ENCODE data around the gene OR10C1.
"Not testable (repeated sequence)": the region's sequence is repeated elsewhere in the genome, so short reads cannot be mapped to it uniquely, and the experiment has no call there.

The OR10C1 gene, protein sequence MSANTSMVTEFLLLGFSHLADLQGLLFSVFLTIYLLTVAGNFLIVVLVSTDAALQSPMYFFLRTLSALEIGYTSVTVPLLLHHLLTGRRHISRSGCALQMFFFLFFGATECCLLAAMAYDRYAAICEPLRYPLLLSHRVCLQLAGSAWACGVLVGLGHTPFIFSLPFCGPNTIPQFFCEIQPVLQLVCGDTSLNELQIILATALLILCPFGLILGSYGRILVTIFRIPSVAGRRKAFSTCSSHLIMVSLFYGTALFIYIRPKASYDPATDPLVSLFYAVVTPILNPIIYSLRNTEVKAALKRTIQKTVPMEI

GRCh38 chr6:29439006-29439405 lies at the start of gene OR10C1:
TSS of gene OR10C1 (plus strand) at chr6:29439306. CDS start at chr6:29440016, 710 bp downstream.
- Mint-ChIP-seq H3K27me3 (peaks cover 12% of the 10 kb centered on the region), H3K27ac (no peak within 1 kb of the TSS)
- no peak for DNase-seq (ENCODE audit: low spot score in 2 of 2)

DNA sequence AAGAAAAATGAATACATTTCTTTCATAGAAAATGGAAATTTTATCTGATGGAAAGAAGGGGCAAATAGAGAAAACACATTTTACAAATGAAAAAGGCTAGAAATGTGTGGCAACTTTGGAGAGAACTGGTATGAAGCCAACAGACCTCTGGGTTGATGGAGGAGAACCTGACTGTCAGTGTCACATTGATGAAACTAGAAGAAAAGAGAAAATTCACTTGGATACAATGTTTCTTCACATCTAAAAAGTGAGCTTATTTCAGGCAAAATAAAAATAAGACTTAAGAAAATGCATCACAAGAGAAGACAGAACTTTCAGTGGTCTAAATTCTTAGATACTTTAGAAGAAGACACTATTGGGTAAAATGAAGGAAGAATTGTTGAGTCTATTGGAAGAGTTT lies 43.8 kb upstream of the OR10C1 start, which contains the start of gene OR12D2:
Gene OR12D2, plus strand, starts transcription at position 301 of the 400 bp plus-strand sequence. CDS start 1,069 bp downstream, outside the sequence.
- no peaks in the 10 kb centered on the region for H3K4me1 Mint-ChIP-seq
- H3K36me3 Mint-ChIP-seq, result no peaks in the 10 kb centered on the region
- ATAC-seq (ENCODE audit: low read depth), result no peak
- H3K27me3 Mint-ChIP-seq, result peaks cover 13% of the 10 kb centered on the region
- DNase-seq (ENCODE audit: low spot score in 2 of 2), result no peak
- H3K9me3 Mint-ChIP-seq, result peaks cover 4% of the 10 kb centered on the region
- H3K4me3 Mint-ChIP-seq, result no peak within 1 kb of the TSS
- no peak within 1 kb of the TSS for H3K27ac Mint-ChIP-seq

More at GRCh38 chr6:29439006-29439405, at the start of gene OR10C1:
- no peak for ATAC-seq (ENCODE audit: low read depth)
- H3K9me3 Mint-ChIP-seq, result peaks cover under 1% of the 10 kb centered on the region
- no peaks in the 10 kb centered on the region for H3K36me3 Mint-ChIP-seq
- H3K4me1 Mint-ChIP-seq, result no peaks in the 10 kb centered on the region
- no peak within 1 kb of the TSS for H3K4me3 Mint-ChIP-seq

DNA sequence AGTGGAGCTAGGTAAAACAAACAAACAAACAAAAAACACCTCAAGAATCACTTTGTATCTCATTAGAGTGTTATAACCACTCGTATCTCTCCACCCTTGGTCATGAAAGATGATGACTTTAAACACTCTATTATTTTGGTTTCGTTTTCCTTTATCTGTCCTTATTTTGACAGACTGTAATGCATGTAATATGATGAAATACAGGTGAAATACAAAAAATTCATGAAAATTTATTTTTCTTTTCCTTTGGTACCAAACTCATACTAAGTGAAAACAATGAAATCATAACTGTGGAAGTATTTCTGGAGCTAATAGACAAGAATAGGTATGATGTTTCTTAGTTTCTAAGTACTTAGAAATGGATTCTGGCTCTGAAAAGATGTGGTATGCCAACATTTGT lies 39.6 kb upstream of the OR10C1 start:
- H3K4me3 Mint-ChIP-seq, result no peak overlapping the region
- no peaks in the 10 kb centered on the region for H3K4me1 Mint-ChIP-seq
- H3K27me3 Mint-ChIP-seq, result peaks cover 15% of the 10 kb centered on the region
- ATAC-seq (ENCODE audit: low read depth), result no peak
- no peaks in the 10 kb centered on the region for H3K36me3 Mint-ChIP-seq
- peaks cover 7% of the 10 kb centered on the region for H3K9me3 Mint-ChIP-seq
- H3K27ac Mint-ChIP-seq, result no peak overlapping the region
- no peak for DNase-seq (ENCODE audit: low spot score in 2 of 2)

DNA sequence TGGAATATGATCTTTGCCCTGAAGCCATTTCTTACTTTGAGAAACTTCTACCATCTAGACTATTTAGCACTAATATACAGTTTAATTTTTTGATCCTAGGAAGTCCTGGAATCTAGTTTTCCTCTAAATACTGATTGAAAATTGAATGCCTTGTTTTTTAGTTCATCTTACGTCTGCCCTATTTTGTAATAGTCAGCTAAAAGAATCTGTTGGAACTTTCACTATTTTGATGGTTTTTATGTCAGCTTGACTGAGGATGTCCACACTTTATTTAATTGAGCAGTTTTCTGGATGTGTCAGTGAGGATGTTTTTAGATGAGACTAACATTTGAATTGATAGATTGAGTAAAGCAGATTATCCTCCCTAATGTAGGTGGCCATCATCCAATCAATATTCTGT lies 35.3 kb upstream of the OR10C1 start:
- Mint-ChIP-seq H3K27ac (no peak overlapping the region), H3K4me1 (no peaks in the 10 kb centered on the region), H3K36me3 (no peaks in the 10 kb centered on the region), H3K9me3 (peaks cover 15% of the 10 kb centered on the region), H3K27me3 (peaks cover 18% of the 10 kb centered on the region), H3K4me3 (no peak overlapping the region)
- no peak for ATAC-seq (ENCODE audit: low read depth)
- no peak for DNase-seq (ENCODE audit: low spot score in 2 of 2)

GRCh38 chr6:29414588-29414987 lies 24.5 kb upstream of the OR10C1 start, which contains the start of gene OR12D1:
TSS of gene OR12D1 (plus strand) at chr6:29414928.
- Mint-ChIP-seq H3K27me3 (peaks cover 12% of the 10 kb centered on the region), H3K4me1 (no peaks in the 10 kb centered on the region), H3K9me3 (peaks cover 17% of the 10 kb centered on the region), H3K27ac (no peak within 1 kb of the TSS), H3K4me3 (no peak within 1 kb of the TSS), H3K36me3 (peaks cover 1% of the 10 kb centered on the region)
- no peak for DNase-seq (ENCODE audit: low spot score in 2 of 2)
- ATAC-seq (ENCODE audit: low read depth), result no peak

- DNase-seq (ENCODE audit: low spot score in 2 of 2) (no peak), ATAC-seq (ENCODE audit: low read depth) (no peak)
- Mint-ChIP-seq H3K4me3 (no peak overlapping the region), H3K9me3 (peaks cover 1% of the 10 kb centered on the region), H3K27ac (no peak overlapping the region), H3K27me3 (peaks cover 5% of the 10 kb centered on the region), H3K4me1 (no peaks in the 10 kb centered on the region), H3K36me3 (no peaks in the 10 kb centered on the region)
These were observed 19.6 kb upstream of the OR10C1 start for GRCh38 chr6:29419516-29419915.

- Mint-ChIP-seq H3K4me1 (no peaks in the 10 kb centered on the region), H3K4me3 (no peak overlapping the region), H3K27me3 (peaks cover 8% of the 10 kb centered on the region), H3K27ac (no peak overlapping the region), H3K9me3 (peaks cover 1% of the 10 kb centered on the region), H3K36me3 (no peaks in the 10 kb centered on the region)
- no peak for ATAC-seq (ENCODE audit: low read depth)
- DNase-seq (ENCODE audit: low spot score in 2 of 2), result no peak
These were observed 14.9 kb upstream of the OR10C1 start for GRCh38 chr6:29424168-29424567.

DNA sequence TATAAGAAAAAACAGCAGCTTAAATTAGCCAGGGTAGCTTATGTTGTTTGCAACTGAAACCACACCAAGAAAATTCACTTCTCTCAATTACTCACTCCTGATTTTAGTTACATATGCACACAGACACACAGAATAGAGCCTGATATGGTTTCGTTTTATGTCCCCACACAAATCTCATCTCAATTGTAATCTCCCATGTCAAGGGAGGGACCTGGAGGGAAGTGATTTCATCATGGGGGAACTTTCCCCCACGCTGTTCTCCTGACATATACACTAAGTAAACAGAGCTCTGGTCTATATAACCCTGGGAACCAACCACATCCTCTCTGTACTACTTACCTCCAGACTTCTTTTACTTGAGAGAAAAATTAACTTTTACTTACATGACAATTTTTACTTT lies 14.5 kb upstream of the OR10C1 start:
- Mint-ChIP-seq H3K27me3 (peaks cover 10% of the 10 kb centered on the region), H3K27ac (no peak overlapping the region), H3K36me3 (no peaks in the 10 kb centered on the region), H3K4me1 (no peaks in the 10 kb centered on the region), H3K9me3 (peaks cover 1% of the 10 kb centered on the region), H3K4me3 (no peak overlapping the region)
- ATAC-seq (ENCODE audit: low read depth), result no peak
- no peak for DNase-seq (ENCODE audit: low spot score in 2 of 2)

DNA sequence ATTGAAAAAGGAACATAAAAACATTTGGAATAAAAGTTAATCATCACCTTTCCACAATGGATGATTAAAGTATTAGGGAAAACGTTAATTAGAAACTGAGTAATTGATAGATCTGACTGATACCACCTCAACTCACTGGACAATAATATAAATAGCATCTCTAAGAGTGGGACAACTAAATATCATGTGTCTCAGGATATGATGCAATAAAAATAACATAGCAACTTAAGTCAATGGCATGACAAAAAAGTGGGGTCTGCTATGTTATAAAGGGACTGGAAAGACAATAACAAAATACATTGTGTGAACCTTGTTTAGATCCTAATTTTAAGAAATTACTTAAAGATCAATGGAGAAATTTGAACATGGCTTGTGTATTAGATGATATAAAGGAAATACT lies 14.0 kb upstream of the OR10C1 start:
- DNase-seq (ENCODE audit: low spot score in 2 of 2) (no peak), ATAC-seq (ENCODE audit: low read depth) (no peak)
- no peak overlapping the region for H3K4me3 Mint-ChIP-seq
- peaks cover 1% of the 10 kb centered on the region for H3K9me3 Mint-ChIP-seq
- H3K36me3 Mint-ChIP-seq, result no peaks in the 10 kb centered on the region
- H3K27ac Mint-ChIP-seq, result no peak overlapping the region
- H3K27me3 Mint-ChIP-seq, result peaks cover 10% of the 10 kb centered on the region
- no peaks in the 10 kb centered on the region for H3K4me1 Mint-ChIP-seq

GRCh38 chr6:29426654-29427053 lies 12.5 kb upstream of the OR10C1 start:
- no peaks in the 10 kb centered on the region for H3K4me1 Mint-ChIP-seq
- no peak overlapping the region for H3K27ac Mint-ChIP-seq
- H3K36me3 Mint-ChIP-seq, result no peaks in the 10 kb centered on the region
- H3K4me3 Mint-ChIP-seq, result no peak overlapping the region
- DNase-seq (ENCODE audit: low spot score in 2 of 2), result no peak
- no peak for ATAC-seq (ENCODE audit: low read depth)
- no peaks in the 10 kb centered on the region for H3K9me3 Mint-ChIP-seq
- peaks cover 8% of the 10 kb centered on the region for H3K27me3 Mint-ChIP-seq

DNA sequence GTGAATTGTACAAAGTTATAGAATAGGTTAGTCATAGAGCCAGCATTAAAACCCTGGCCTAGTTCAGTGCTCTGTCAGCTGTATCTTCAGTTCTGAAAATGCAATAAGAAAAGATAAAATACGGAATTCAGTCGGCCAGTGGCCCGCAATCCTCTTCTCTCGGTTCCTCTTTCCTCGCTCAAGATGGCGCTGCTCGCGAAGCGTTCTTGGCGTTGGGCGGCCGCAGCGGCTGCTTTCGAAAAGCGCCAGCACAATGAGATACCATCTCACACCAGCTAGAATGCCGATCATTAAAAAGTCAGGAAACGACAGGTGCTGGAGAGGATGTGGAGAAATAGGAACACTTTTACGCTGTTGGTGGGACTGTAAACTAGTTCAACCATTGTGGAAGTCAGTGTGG lies 2.4 kb upstream of the OR10C1 start:
- not testable (repeated sequence) for H3K4me1 Mint-ChIP-seq; H3K9me3 Mint-ChIP-seq; H3K36me3 Mint-ChIP-seq; H3K4me3 Mint-ChIP-seq; H3K27me3 Mint-ChIP-seq; ATAC-seq (ENCODE audit: low read depth); DNase-seq (ENCODE audit: low spot score in 2 of 2); H3K27ac Mint-ChIP-seq

DNA sequence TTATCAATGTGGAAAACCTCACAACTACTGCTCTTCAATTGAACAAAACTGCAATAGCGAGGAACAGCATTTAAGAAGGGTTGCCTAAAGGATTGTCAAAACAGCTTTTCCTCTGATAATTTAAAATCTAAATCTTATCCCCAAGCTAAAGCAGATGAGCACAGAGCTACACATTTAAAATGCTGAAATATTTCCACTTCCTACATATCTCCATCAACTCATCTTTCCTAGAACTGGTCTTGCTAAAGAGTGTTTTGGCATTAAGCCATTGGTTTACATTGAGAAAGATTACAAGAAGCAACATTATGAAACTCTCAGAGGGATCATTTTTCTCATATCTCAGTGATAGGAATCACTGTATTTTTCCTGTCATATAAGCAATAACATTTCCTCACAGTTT lies 3.6 kb downstream of the OR10C1 start:
- no peaks in the 10 kb centered on the region for H3K4me1 Mint-ChIP-seq
- DNase-seq (ENCODE audit: low spot score in 2 of 2) (no peak), ATAC-seq (ENCODE audit: low read depth) (no peak)
- H3K36me3 Mint-ChIP-seq, result peaks cover 1% of the 10 kb centered on the region
- no peak overlapping the region for H3K4me3 Mint-ChIP-seq
- peaks cover 21% of the 10 kb centered on the region for H3K27me3 Mint-ChIP-seq
- H3K9me3 Mint-ChIP-seq, result peaks cover 7% of the 10 kb centered on the region
- H3K27ac Mint-ChIP-seq, result no peak overlapping the region

GRCh38 chr6:29444031-29444430 lies 4.9 kb downstream of the OR10C1 start:
- not testable (repeated sequence) for H3K27ac Mint-ChIP-seq; ATAC-seq (ENCODE audit: low read depth); DNase-seq (ENCODE audit: low spot score in 2 of 2); H3K9me3 Mint-ChIP-seq; H3K4me1 Mint-ChIP-seq; H3K36me3 Mint-ChIP-seq; H3K4me3 Mint-ChIP-seq
- H3K27me3 Mint-ChIP-seq, result peaks cover 24% of the 10 kb centered on the region

DNA sequence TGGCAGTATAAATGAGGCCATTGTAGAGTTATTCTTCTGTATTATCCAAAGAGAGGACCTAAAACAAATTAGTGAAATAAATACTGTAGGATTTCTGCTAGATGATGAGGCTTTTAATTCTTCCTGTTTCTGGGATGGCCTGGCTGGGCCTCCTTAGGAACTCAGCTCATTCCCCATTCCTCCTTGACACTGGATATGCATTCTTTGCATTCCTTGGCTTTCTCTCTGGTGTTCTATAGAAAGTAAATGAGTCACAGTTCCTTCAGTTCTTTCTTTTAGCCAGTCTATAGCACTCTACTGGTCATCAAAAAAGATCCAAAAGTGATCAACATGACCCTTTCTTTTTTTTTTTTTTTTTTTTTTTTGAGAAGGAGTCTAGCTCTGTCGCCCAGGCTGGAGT lies 8.6 kb downstream of the OR10C1 start:
- ATAC-seq (ENCODE audit: low read depth), result no peak

More for the DNA sequence above, 8.6 kb downstream of the OR10C1 start:
- peaks cover 1% of the 10 kb centered on the region for H3K36me3 Mint-ChIP-seq
- H3K9me3 Mint-ChIP-seq, result peaks cover 9% of the 10 kb centered on the region
- H3K4me3 Mint-ChIP-seq, result no peak overlapping the region
- H3K4me1 Mint-ChIP-seq, result no peaks in the 10 kb centered on the region
- H3K27ac Mint-ChIP-seq, result no peak overlapping the region
- H3K27me3 Mint-ChIP-seq, result peaks cover 23% of the 10 kb centered on the region
- DNase-seq (ENCODE audit: low spot score in 2 of 2), result no peak

Measured in memory B cell (primary cell).